Measurements from ENCODE around the gene FFAR1. TPM values are rescaled to one million over a fixed set of nuclear protein-coding genes. Genes with fewer than 3 reads are reported as not detected.

FFAR1 gene
- total and polyA plus RNA-seq, 2 experiments from 2014 or later = not detected

GRCh38 chr19:35341006-35341405 lies 6.7 kb upstream of the FFAR1 start:
- in situ Hi-C loops (cut with MboI) = no loop called here
- H3K4me2 ChIP-seq (ENCODE audit: unreplicated experiment) = no peak overlapping the region
- TF ChIP-seq EZH2phosphoT487 (IDR thresholded peaks at IDR 0.05; ENCODE audit: insufficient read depth, low read depth) (no peak), EZH2 (IDR thresholded peaks at IDR 0.05; ENCODE audit: insufficient read depth, poor library complexity, severe bottlenecking) (no peak)
- no peaks in the 10 kb centered on the region for H3K79me2 ChIP-seq (ENCODE audit: insufficient read depth)
- no peaks in the 10 kb centered on the region for H4K20me1 ChIP-seq (ENCODE audit: insufficient read depth)
- H3K4me1 ChIP-seq (ENCODE audit: insufficient read depth) = no peaks in the 10 kb centered on the region
- no peak overlapping the region for H3K9ac ChIP-seq
- no peak overlapping the region for H3K4me3 ChIP-seq
- no peak overlapping the region for H3K27ac ChIP-seq
- no peaks in the 10 kb centered on the region for H3K9me2 ChIP-seq (ENCODE audit: insufficient read depth)
- WGBS, 2 experiments (ENCODE audit: low coverage in 1 of 2, low lambda C conversion rate in 2 of 2, missing lambda C conversion rate in 2 of 2) = 55 to 69% methylated on average over 16 of the region's 16 CpGs
- H3K9me3 ChIP-seq (ENCODE audit: low read depth) = no peaks in the 10 kb centered on the region
- H2AFZ ChIP-seq = no peak overlapping the region
- no peaks in the 10 kb centered on the region for H3F3A ChIP-seq (ENCODE audit: insufficient read depth)
- H3K36me3 ChIP-seq (ENCODE audit: low read depth) = no peaks in the 10 kb centered on the region
- H3K27me3 ChIP-seq (replicated peaks; ENCODE audit: insufficient read depth) = no peaks in the 10 kb centered on the region; the same call in 1 of the 2 replicates
- no peak for DNase-seq

- Histone ChIP-seq H3K27me3 (replicated peaks; ENCODE audit: insufficient read depth) (no peaks in the 10 kb centered on the region; the same call in 1 of the 2 replicates), H3K4me3 (no peak overlapping the region), H3K9me2 (ENCODE audit: insufficient read depth) (no peaks in the 10 kb centered on the region), H3K4me1 (ENCODE audit: insufficient read depth) (no peaks in the 10 kb centered on the region), H3K27ac (no peak overlapping the region), H3K9ac (no peak overlapping the region), H4K20me1 (ENCODE audit: insufficient read depth) (no peaks in the 10 kb centered on the region), H3K36me3 (ENCODE audit: low read depth) (no peaks in the 10 kb centered on the region), H3K4me2 (ENCODE audit: unreplicated experiment) (no peak overlapping the region), H3K79me2 (ENCODE audit: insufficient read depth) (no peaks in the 10 kb centered on the region), H2AFZ (no peak overlapping the region), H3K9me3 (ENCODE audit: low read depth) (no peaks in the 10 kb centered on the region), H3F3A (ENCODE audit: insufficient read depth) (no peaks in the 10 kb centered on the region)
- 70 to 75% methylated on average over 14 of the region's 14 CpGs for WGBS, 2 experiments (ENCODE audit: low coverage in 1 of 2, low lambda C conversion rate in 2 of 2, missing lambda C conversion rate in 2 of 2)
- in situ Hi-C loops (cut with MboI) = no loop called here
- no peak for DNase-seq
- TF ChIP-seq EZH2phosphoT487 (IDR thresholded peaks at IDR 0.05; ENCODE audit: insufficient read depth, low read depth) = no peak
- no peak for TF ChIP-seq EZH2 (IDR thresholded peaks at IDR 0.05; ENCODE audit: insufficient read depth, poor library complexity, severe bottlenecking)
Measured at GRCh38 chr19:35341565-35342225, 6.0 kb upstream of the FFAR1 start.

- TF ChIP-seq EZH2phosphoT487 (IDR thresholded peaks at IDR 0.05; ENCODE audit: insufficient read depth, low read depth) (no peak), EZH2 (IDR thresholded peaks at IDR 0.05; ENCODE audit: insufficient read depth, poor library complexity, severe bottlenecking) (no peak)
- Histone ChIP-seq H3K4me2 (ENCODE audit: unreplicated experiment) (no peak overlapping the region), H3K9me2 (ENCODE audit: insufficient read depth) (no peaks in the 10 kb centered on the region), H3K9me3 (ENCODE audit: low read depth) (no peaks in the 10 kb centered on the region), H3F3A (ENCODE audit: insufficient read depth) (no peaks in the 10 kb centered on the region), H3K27me3 (replicated peaks; ENCODE audit: insufficient read depth) (peaks cover 6% of the 10 kb centered on the region), H3K9ac (no peak overlapping the region), H3K27ac (no peak overlapping the region), H3K36me3 (ENCODE audit: low read depth) (no peaks in the 10 kb centered on the region), H3K4me3 (no peak overlapping the region), H3K4me1 (ENCODE audit: insufficient read depth) (no peaks in the 10 kb centered on the region), H2AFZ (no peak overlapping the region), H3K79me2 (ENCODE audit: insufficient read depth) (no peaks in the 10 kb centered on the region), H4K20me1 (ENCODE audit: insufficient read depth) (no peaks in the 10 kb centered on the region)
- in situ Hi-C loops (cut with MboI) = no loop called here
- WGBS, 2 experiments (ENCODE audit: low coverage in 1 of 2, low lambda C conversion rate in 2 of 2, missing lambda C conversion rate in 2 of 2) = 49 to 56% methylated on average over 5 of the region's 5 CpGs
- no peak for DNase-seq
Measured at GRCh38 chr19:35342430-35342829, 5.3 kb upstream of the FFAR1 start.

- Histone ChIP-seq H3K9me3 (ENCODE audit: low read depth) (no peaks in the 10 kb centered on the region), H3K4me3 (no peak overlapping the region), H3K4me2 (ENCODE audit: unreplicated experiment) (no peak overlapping the region), H3K4me1 (ENCODE audit: insufficient read depth) (no peaks in the 10 kb centered on the region), H3K36me3 (ENCODE audit: low read depth) (no peaks in the 10 kb centered on the region), H3K27me3 (replicated peaks; ENCODE audit: insufficient read depth) (peaks cover 7% of the 10 kb centered on the region), H2AFZ (no peak overlapping the region), H3K9ac (no peak overlapping the region), H4K20me1 (ENCODE audit: insufficient read depth) (no peaks in the 10 kb centered on the region), H3K27ac (no peak overlapping the region), H3K9me2 (ENCODE audit: insufficient read depth) (no peaks in the 10 kb centered on the region), H3K79me2 (ENCODE audit: insufficient read depth) (no peaks in the 10 kb centered on the region), H3F3A (ENCODE audit: insufficient read depth) (no peaks in the 10 kb centered on the region)
- DNase-seq = no peak
- TF ChIP-seq EZH2phosphoT487 (IDR thresholded peaks at IDR 0.05; ENCODE audit: insufficient read depth, low read depth) = no peak
- no peak for TF ChIP-seq EZH2 (IDR thresholded peaks at IDR 0.05; ENCODE audit: insufficient read depth, poor library complexity, severe bottlenecking)
- 53 to 64% methylated on average over 17 of the region's 17 CpGs for WGBS, 2 experiments (ENCODE audit: low coverage in 1 of 2, low lambda C conversion rate in 2 of 2, missing lambda C conversion rate in 2 of 2)
- in situ Hi-C loops (cut with MboI) = no loop called here
Measured at GRCh38 chr19:35344511-35345031, 3.1 kb upstream of the FFAR1 start.

Measured in GM23248 (cell line).